ENCODE results near the gene ASH1L.

The ASH1L gene

DNA sequence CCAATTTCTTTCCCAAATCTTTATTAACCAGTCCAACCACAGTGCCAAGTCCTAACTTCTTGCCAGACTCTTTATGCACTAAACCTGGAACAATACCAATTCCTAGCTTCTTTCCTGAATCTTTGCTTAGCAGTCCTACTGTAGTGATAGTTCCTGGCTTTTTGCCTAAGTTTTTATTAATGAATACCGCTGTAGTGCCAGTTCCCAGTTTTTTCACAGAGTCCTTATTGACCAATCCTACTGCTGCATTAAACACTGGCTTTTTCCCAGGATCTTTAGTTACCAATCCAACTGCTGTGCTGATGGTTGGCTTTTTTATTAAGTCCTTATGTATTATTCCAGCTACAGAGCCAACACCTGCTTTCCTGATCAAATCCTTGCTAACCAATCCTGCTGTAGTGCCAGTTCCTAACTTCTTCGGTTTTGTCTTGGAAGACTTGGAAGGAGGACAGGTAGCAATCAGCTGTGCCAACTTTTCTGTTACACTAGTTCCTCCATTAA lies 80.8 kb downstream of the ASH1L start:
- TF ChIP-seq, protein P1, sequence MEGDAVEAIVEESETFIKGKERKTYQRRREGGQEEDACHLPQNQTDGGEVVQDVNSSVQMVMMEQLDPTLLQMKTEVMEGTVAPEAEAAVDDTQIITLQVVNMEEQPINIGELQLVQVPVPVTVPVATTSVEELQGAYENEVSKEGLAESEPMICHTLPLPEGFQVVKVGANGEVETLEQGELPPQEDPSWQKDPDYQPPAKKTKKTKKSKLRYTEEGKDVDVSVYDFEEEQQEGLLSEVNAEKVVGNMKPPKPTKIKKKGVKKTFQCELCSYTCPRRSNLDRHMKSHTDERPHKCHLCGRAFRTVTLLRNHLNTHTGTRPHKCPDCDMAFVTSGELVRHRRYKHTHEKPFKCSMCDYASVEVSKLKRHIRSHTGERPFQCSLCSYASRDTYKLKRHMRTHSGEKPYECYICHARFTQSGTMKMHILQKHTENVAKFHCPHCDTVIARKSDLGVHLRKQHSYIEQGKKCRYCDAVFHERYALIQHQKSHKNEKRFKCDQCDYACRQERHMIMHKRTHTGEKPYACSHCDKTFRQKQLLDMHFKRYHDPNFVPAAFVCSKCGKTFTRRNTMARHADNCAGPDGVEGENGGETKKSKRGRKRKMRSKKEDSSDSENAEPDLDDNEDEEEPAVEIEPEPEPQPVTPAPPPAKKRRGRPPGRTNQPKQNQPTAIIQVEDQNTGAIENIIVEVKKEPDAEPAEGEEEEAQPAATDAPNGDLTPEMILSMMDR (conservative IDR thresholded peaks at IDR 0.05; ENCODE audit: low read depth, low read length): no peak
- no peak overlapping the region for H3K4me3 ChIP-seq (ENCODE audit: low read depth, low read length)
- no peak for DNase-seq (ENCODE audit: low read depth)

DNA sequence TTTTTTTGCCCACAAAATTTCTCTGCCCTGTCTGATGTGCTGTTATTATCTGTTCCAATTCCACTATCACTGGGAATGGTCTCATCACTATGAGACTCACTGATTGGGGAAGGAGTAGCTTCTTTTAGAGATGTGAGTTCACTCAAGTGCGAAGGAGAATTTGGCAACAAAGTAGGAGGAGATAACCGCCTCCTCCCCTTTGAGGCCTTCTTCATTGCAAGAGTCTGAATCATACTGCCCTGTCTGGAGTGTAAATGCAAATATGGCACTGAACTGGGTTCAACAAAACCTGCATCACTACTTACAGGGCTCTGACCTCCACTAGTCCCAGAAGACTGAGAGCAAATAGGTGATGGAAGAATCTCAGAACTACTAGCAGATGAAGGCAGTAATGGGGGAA lies 83.4 kb downstream of the ASH1L start:
- TF ChIP-seq, protein P1 (conservative IDR thresholded peaks at IDR 0.05; ENCODE audit: low read depth, low read length): no peak
- H3K4me3 ChIP-seq (ENCODE audit: low read depth, low read length): no peak overlapping the region
- DNase-seq (ENCODE audit: low read depth): peak; percentile 68

DNA sequence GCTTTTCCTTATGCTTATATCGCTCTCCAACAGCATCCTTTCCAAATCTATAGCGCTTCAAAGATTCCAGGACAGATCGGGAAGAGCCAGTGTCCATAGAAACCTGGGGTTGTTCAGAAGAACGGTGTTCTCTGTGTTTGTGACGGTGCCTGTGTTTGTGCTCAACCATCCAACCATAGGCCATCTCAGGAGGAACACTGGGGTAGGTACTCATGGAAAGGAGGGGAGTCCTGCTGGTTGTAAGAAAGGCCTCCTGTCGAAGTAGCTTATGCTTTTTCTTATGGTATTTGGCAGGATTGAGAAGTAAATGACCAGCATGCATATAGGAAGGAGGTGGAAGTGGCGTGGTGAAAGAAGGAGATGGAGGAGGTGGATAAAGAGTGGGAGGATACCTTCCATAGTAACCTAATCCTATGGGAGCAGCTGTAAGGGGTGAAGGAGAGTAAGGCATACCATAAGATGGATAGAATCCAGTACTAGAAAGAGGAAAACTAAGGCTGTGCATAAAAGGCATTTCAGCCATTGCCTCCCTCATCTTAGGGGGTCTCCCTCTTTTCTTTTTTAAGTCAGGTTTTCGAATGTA lies 84.2 kb downstream of the ASH1L start:
- DNase-seq (ENCODE audit: low read depth): no peak
- TF ChIP-seq, protein P1 (conservative IDR thresholded peaks at IDR 0.05; ENCODE audit: low read depth, low read length): no peak
- no peak overlapping the region for H3K4me3 ChIP-seq (ENCODE audit: low read depth, low read length)

DNA sequence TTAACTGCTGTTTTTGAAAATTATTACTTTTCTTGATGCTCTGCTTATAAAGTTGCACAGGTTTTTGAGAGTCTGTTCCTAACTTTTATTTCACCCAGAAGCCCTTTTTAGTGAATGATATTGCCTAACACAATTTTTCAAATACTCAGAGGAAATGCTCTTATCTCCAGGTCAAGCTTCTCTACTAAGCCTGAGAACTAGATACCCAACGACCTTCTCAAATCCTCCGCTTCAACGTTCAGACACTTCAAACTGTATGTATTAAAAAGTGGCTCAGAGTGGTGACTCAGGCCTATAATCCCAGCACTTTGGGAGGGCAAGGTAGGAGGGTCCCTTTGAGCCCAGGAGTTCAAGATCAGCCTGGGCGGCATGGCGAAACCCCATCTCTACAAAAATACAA lies 88.5 kb downstream of the ASH1L start:
- no peak overlapping the region for H3K4me3 ChIP-seq (ENCODE audit: low read depth, low read length)
- DNase-seq (ENCODE audit: low read depth): peak; percentile 15
- TF ChIP-seq, protein P1 (conservative IDR thresholded peaks at IDR 0.05; ENCODE audit: low read depth, low read length): no peak

DNA sequence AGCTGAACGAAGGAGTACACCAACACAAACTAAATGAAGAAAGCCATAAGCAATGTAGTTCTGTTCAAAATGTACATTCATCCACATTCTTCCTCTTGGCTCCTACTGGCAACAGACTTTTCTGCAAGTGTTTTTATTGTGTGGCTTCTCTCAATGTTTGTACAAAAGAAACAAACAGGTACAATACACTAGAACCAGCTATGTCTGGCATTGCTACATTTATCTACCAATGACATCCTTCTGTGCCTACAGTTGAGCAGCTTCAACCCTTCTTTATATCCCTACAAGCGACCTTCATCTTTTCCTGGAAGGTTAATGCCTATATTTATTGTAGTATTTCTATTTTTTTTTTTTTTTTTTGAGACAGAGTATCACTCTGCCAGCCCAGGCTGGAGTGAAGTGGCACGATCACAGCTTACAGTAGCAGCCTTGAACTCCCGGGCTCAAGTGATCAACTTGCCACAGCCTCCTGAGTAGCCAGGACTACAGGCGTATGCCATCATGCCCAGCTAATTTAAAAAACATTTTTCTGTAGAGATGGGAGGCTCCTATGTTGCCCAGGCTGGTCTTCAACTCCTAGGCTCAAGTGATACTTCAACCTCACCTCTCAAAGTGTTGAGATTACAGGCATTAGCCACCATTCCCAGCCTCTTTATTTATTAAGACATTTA lies 89.3 kb downstream of the ASH1L start:
- DNase-seq (ENCODE audit: low read depth): no peak
- H3K4me3 ChIP-seq (ENCODE audit: low read depth, low read length): no peak overlapping the region
- TF ChIP-seq, protein P1 (conservative IDR thresholded peaks at IDR 0.05; ENCODE audit: low read depth, low read length): no peak

DNA sequence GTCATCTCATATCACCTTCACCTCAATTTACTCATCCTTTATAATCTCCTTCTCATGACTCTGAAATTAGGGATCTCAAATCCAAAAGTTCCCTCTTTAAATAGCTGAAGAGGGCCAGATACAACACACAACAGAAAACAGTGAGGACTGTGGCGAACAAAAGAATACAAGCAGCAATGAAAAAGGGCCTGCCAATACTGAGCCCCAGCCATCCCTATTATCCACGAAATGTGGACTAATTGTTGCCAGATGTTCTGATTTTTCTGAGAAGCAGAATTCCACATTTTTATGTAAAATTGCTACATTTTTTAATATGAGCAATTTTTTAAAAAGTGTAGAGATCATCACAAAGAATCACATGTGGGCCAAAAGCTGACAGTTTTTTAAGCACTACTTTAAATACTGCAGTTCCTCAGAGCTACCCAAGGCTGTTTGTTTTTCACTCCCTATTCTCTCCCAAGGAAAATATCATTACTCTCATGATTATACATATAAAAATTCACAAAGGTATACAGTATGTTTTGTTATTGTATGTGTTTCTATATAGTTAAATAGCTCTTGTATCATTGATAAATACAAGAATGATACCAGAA lies 90.0 kb downstream of the ASH1L start:
- no peak overlapping the region for H3K4me3 ChIP-seq (ENCODE audit: low read depth, low read length)
- DNase-seq (ENCODE audit: low read depth): no peak
- TF ChIP-seq, protein P1 (conservative IDR thresholded peaks at IDR 0.05; ENCODE audit: low read depth, low read length): no peak

All from choroid plexus epithelial cell (primary cell).